Measurements from ENCODE around the gene GP1BB.

GP1BB gene

GRCh38 chr22:19727310-19728150 is 4.2 kb downstream of the GP1BB start:
- no peak for DNase-seq (ENCODE audit: low read depth)

- DNase-seq (ENCODE audit: low read depth), result no peak
Measured at GRCh38 chr22:19728271-19728670, 4.9 kb downstream of the GP1BB start.

- DNase-seq (ENCODE audit: low read depth), result no peak
Measured at GRCh38 chr22:19728836-19729235, 5.5 kb downstream of the GP1BB start.

- no peak for DNase-seq (ENCODE audit: low read depth)
Measured at GRCh38 chr22:19729507-19729906, 6.2 kb downstream of the GP1BB start.

- no peak for DNase-seq (ENCODE audit: low read depth)
Measured at GRCh38 chr22:19730198-19730597, 6.9 kb downstream of the GP1BB start.

- peak; percentile 78 for DNase-seq (ENCODE audit: low read depth)
Measured at GRCh38 chr22:19730655-19731360, 7.5 kb downstream of the GP1BB start.

GRCh38 chr22:19731361-19732135 is 8.2 kb downstream of the GP1BB start:
- DNase-seq (ENCODE audit: low read depth), result no peak

GRCh38 chr22:19732403-19733113 is 9.2 kb downstream of the GP1BB start:
- no peak for DNase-seq (ENCODE audit: low read depth)

GRCh38 chr22:19733755-19734154 is 10.4 kb downstream of the GP1BB start:
- DNase-seq (ENCODE audit: low read depth), result no peak

- DNase-seq (ENCODE audit: low read depth), result no peak
Measured at GRCh38 chr22:19734163-19734562, 10.8 kb downstream of the GP1BB start.

- DNase-seq (ENCODE audit: low read depth), result no peak
Measured at GRCh38 chr22:19734837-19735382, 11.6 kb downstream of the GP1BB start.

GRCh38 chr22:19735665-19736510 is 12.5 kb downstream of the GP1BB start:
- DNase-seq (ENCODE audit: low read depth), result no peak

GRCh38 chr22:19737846-19738663 is 14.7 kb downstream of the GP1BB start:
- DNase-seq (ENCODE audit: low read depth), result no peak

- no peak for DNase-seq (ENCODE audit: low read depth)
Measured at GRCh38 chr22:19738664-19739447, 15.5 kb downstream of the GP1BB start.

- no peak for DNase-seq (ENCODE audit: low read depth)
Measured at GRCh38 chr22:19739448-19739895, 16.1 kb downstream of the GP1BB start.

- no peak for DNase-seq (ENCODE audit: low read depth)
Measured at GRCh38 chr22:19739911-19740449, 16.6 kb downstream of the GP1BB start.

- no peak for DNase-seq (ENCODE audit: low read depth)
Measured at GRCh38 chr22:19740586-19740985, 17.2 kb downstream of the GP1BB start.

- no peak for DNase-seq (ENCODE audit: low read depth)
Measured at GRCh38 chr22:19741053-19741452, 17.7 kb downstream of the GP1BB start.

All from stimulated activated CD8-positive, alpha-beta memory T cell treated with anti-CD3 and anti-CD28 coated beads, Interleukin-7, amount 100 ng/mL, for 24 hours (primary cell).